Natural killer cell (primary cell): Measurements from ENCODE around the gene MERTK. TPM values are rescaled to one million over a fixed set of nuclear protein-coding genes. Genes with fewer than 3 reads are reported as not detected.

Experiments used
- ATAC-seq, 3 donors: fragments of 150-1000 bp in 2 of 3; fragments of 200-7000 bp in 1 of 3; cut with Tn5 transposase; 1 replicate in 1 of 3; 2 replicates in 2 of 3; pipeline ENCODE4 v1.10.0; 2021; ENCODE audit warnings: mild to moderate bottlenecking in 2 of 3, moderate library complexity in 2 of 3
- DNase-seq, 2 donors: peaks; one replicate each; pipeline versions ENCODE4 v3.0.0 to v3.0.0-alpha.2; 2013 to 2021; ENCODE audit warnings: mixed read lengths in 1 of 2
- H3K27ac ChIP-seq: one replicate; pipeline ENCODE4 v1.5.1; 2013; ENCODE audit warnings: mild to moderate bottlenecking, low read length
- H3K27me3 ChIP-seq: one replicate; pipeline ENCODE4 v1.6.1; 2013; ENCODE audit warnings: low read length; ENCODE audit not compliant: control insufficient read depth, insufficient read depth
- H3K36me3 ChIP-seq: one replicate; pipeline ENCODE4 v1.6.1; 2013; ENCODE audit warnings: low read length; ENCODE audit not compliant: control insufficient read depth, insufficient read depth
- H3K4me1 ChIP-seq: one replicate; pipeline ENCODE4 v1.6.1; 2013; ENCODE audit warnings: low read length; ENCODE audit not compliant: control insufficient read depth, insufficient read depth
- H3K4me3 ChIP-seq: one replicate; pipeline ENCODE4 v1.5.1; 2013; ENCODE audit warnings: low read length
- H3K9me3 ChIP-seq: one replicate; pipeline ENCODE4 v1.6.1; 2013; ENCODE audit warnings: low read length; ENCODE audit not compliant: control insufficient read depth, insufficient read depth
- H3K27ac Mint-ChIP-seq, 2 donors: one replicate each; pipeline ENCODE4 v1.8.0; 2022; ENCODE audit warnings: mild to moderate bottlenecking in 2 of 2, mixed read lengths in 2 of 2, moderate library complexity in 1 of 2
- H3K27me3 Mint-ChIP-seq, 2 donors: one replicate each; pipeline ENCODE4 v1.8.0; 2022; ENCODE audit warnings: low read depth in 2 of 2, mixed read lengths in 2 of 2
- H3K36me3 Mint-ChIP-seq: one replicate; pipeline ENCODE4 v1.8.0; 2022; ENCODE audit warnings: mixed read lengths
- H3K4me1 Mint-ChIP-seq, 2 donors: one replicate each; pipeline ENCODE4 v1.8.0; 2022; ENCODE audit warnings: mixed read lengths in 2 of 2
- H3K4me3 Mint-ChIP-seq: one replicate; pipeline ENCODE4 v1.8.0; 2022; ENCODE audit warnings: mild to moderate bottlenecking, moderate library complexity, mixed read lengths
- H3K9me3 Mint-ChIP-seq, 2 donors: one replicate each; pipeline ENCODE4 v1.8.0; 2022; ENCODE audit warnings: mixed read lengths in 2 of 2
- CTCF ChIP-seq: fragments of 200-600 bp; IDR thresholded peaks from one replicate; pipeline ENCODE4 v1.8.0; 2022; ENCODE audit warnings: antibody characterized with exemption
- WGBS: methylation state at CpG from one replicate; pipeline ENCODE4 v1.1.7; 2013; ENCODE audit warnings: missing lambda C conversion rate; ENCODE audit not compliant: insufficient coverage; 5-methylcytosine and 5-hydroxymethylcytosine counted together
- intact Hi-C: fragments of 100-400 bp; cut with micrococcal nuclease; formaldehyde crosslinking; loops from one replicate; pipeline ENCODE4 v1.14.2; 2022
- total RNA-seq, 4 donors: library from RNA; stranded (reverse); fragments of 120-200 nt in 1 of 4; gene quantifications; one replicate each; pipeline versions ENCODE4 v1.2.3 to v1.2.4, GENCODE V29; 2013 to 2022

Gene MERTK
- total RNA-seq, 3 donors from 2014 or later (not counting 1 experiment from before 2014, with no cell fraction given) = 0.38 to 1.2 (median 0.45) TPM

- Mint-ChIP-seq H3K36me3 (no peaks in the 10 kb centered on the region), H3K27me3 (no peaks in the 10 kb centered on the region), H3K9me3 (no peaks in the 10 kb centered on the region), H3K4me1 (no peaks in the 10 kb centered on the region), H3K4me3 (no peak overlapping the region), H3K27ac (no peak overlapping the region)
- 77% methylated on average over 6 of the region's 6 CpGs for WGBS
- no peaks in the 10 kb centered on the region for H3K36me3 ChIP-seq
- no peaks in the 10 kb centered on the region for H3K4me1 ChIP-seq
- H3K27ac ChIP-seq = no peak overlapping the region
- intact Hi-C loops = no loop called here
- no peak for TF ChIP-seq CTCF
- H3K9me3 ChIP-seq = no peaks in the 10 kb centered on the region
- no peak overlapping the region for H3K4me3 ChIP-seq
- DNase-seq (no peak), ATAC-seq (no peak)
- H3K27me3 ChIP-seq = no peaks in the 10 kb centered on the region
Measured at GRCh38 chr2:111986116-111986900, 87.9 kb downstream of the MERTK start.

- 85% methylated on average over 3 of the region's 3 CpGs for WGBS
- TF ChIP-seq CTCF = no peak
- DNase-seq (no peak), ATAC-seq (no peak)
- no peaks in the 10 kb centered on the region for H3K36me3 ChIP-seq
- no peak overlapping the region for H3K27ac Mint-ChIP-seq
- no peak overlapping the region for H3K4me3 Mint-ChIP-seq
- H3K9me3 Mint-ChIP-seq = no peaks in the 10 kb centered on the region
- no peak overlapping the region for H3K27ac ChIP-seq
- no peaks in the 10 kb centered on the region for H3K36me3 Mint-ChIP-seq
- H3K4me3 ChIP-seq = no peak overlapping the region
- no peaks in the 10 kb centered on the region for H3K9me3 ChIP-seq
- H3K27me3 ChIP-seq = no peaks in the 10 kb centered on the region
- no peaks in the 10 kb centered on the region for H3K4me1 ChIP-seq
- H3K4me1 Mint-ChIP-seq = no peaks in the 10 kb centered on the region
- H3K27me3 Mint-ChIP-seq = peaks cover 0 to 4% of the 10 kb centered on the region in 2 donors
- intact Hi-C loops = no loop called here
Measured at GRCh38 chr2:111990375-111990774, 92.0 kb downstream of the MERTK start.

- H3K9me3 Mint-ChIP-seq = no peaks in the 10 kb centered on the region
Measured at GRCh38 chr2:111990856-111991255, 92.4 kb downstream of the MERTK start.

More at GRCh38 chr2:111990856-111991255, 92.4 kb downstream of the MERTK start:
- no peak overlapping the region for H3K4me3 ChIP-seq
- DNase-seq (no peak), ATAC-seq (no peak)
- no peak overlapping the region for H3K27ac Mint-ChIP-seq
- no peaks in the 10 kb centered on the region for H3K9me3 ChIP-seq
- no peaks in the 10 kb centered on the region for H3K27me3 ChIP-seq
- H3K4me1 Mint-ChIP-seq = no peaks in the 10 kb centered on the region
- intact Hi-C loops = no loop called here
- H3K36me3 ChIP-seq = no peaks in the 10 kb centered on the region
- H3K36me3 Mint-ChIP-seq = no peaks in the 10 kb centered on the region
- peaks cover 0 to 4% of the 10 kb centered on the region in 2 donors for H3K27me3 Mint-ChIP-seq
- no peaks in the 10 kb centered on the region for H3K4me1 ChIP-seq
- TF ChIP-seq CTCF = no peak
- no peak overlapping the region for H3K4me3 Mint-ChIP-seq
- WGBS = 97% methylated on average over 7 of the region's 7 CpGs
- H3K27ac ChIP-seq = no peak overlapping the region
